ENCODE data around the gene CREBBP. TPM values are rescaled to one million over a fixed set of nuclear protein-coding genes. Genes with fewer than 3 reads are reported as not detected.

Gene CREBBP
- total RNA-seq, 1 donor from 2014 or later, result 84.7 TPM

- no peaks in the 10 kb centered on the region for H3K9me3 Mint-ChIP-seq
- H3K4me1 Mint-ChIP-seq, result peaks cover 8% of the 10 kb centered on the region
- no peak for DNase-seq (ENCODE audit: low read depth, low spot score)
- H3K4me3 Mint-ChIP-seq, result no peak overlapping the region
- H3K27me3 Mint-ChIP-seq (ENCODE audit: low read depth), result no peaks in the 10 kb centered on the region
- no peak for TF ChIP-seq CTCF (conservative IDR thresholded peaks at IDR 0.05)
- H3K36me3 Mint-ChIP-seq (ENCODE audit: low read depth), result peaks cover 6% of the 10 kb centered on the region
- H3K27ac Mint-ChIP-seq (ENCODE audit: unreplicated experiment), result no peak overlapping the region
Measured at GRCh38 chr16:3759736-3760135, 120.8 kb downstream of the CREBBP start.

- no peak for TF ChIP-seq CTCF (conservative IDR thresholded peaks at IDR 0.05)
- Mint-ChIP-seq H3K4me1 (peaks cover 5% of the 10 kb centered on the region), H3K36me3 (ENCODE audit: low read depth) (peaks cover 11% of the 10 kb centered on the region), H3K27ac (ENCODE audit: unreplicated experiment) (no peak overlapping the region), H3K4me3 (no peak overlapping the region), H3K27me3 (ENCODE audit: low read depth) (no peaks in the 10 kb centered on the region), H3K9me3 (no peaks in the 10 kb centered on the region)
- no peak for DNase-seq (ENCODE audit: low read depth, low spot score)
Measured at GRCh38 chr16:3756113-3756512, 124.4 kb downstream of the CREBBP start.

GRCh38 chr16:3755249-3755648 lies 125.3 kb downstream of the CREBBP start:
- Mint-ChIP-seq H3K27ac (ENCODE audit: unreplicated experiment) (no peak overlapping the region), H3K4me3 (no peak overlapping the region)

GRCh38 chr16:3754772-3755171 lies 125.7 kb downstream of the CREBBP start:
- peaks cover 17% of the 10 kb centered on the region for H3K36me3 Mint-ChIP-seq (ENCODE audit: low read depth)
- H3K9me3 Mint-ChIP-seq, result no peaks in the 10 kb centered on the region
- no peak for TF ChIP-seq CTCF (conservative IDR thresholded peaks at IDR 0.05)
- H3K4me1 Mint-ChIP-seq, result peaks cover 5% of the 10 kb centered on the region
- no peak overlapping the region for H3K27ac Mint-ChIP-seq (ENCODE audit: unreplicated experiment)
- H3K4me3 Mint-ChIP-seq, result no peak overlapping the region
- no peak for DNase-seq (ENCODE audit: low read depth, low spot score)
- H3K27me3 Mint-ChIP-seq (ENCODE audit: low read depth), result no peaks in the 10 kb centered on the region

More at GRCh38 chr16:3755249-3755648, 125.3 kb downstream of the CREBBP start:
- Mint-ChIP-seq H3K36me3 (ENCODE audit: low read depth) (peaks cover 14% of the 10 kb centered on the region), H3K4me1 (peaks cover 5% of the 10 kb centered on the region), H3K27me3 (ENCODE audit: low read depth) (no peaks in the 10 kb centered on the region), H3K9me3 (no peaks in the 10 kb centered on the region)
- no peak for TF ChIP-seq CTCF (conservative IDR thresholded peaks at IDR 0.05)
- no peak for DNase-seq (ENCODE audit: low read depth, low spot score)

- DNase-seq (ENCODE audit: low read depth, low spot score), result no peak
- TF ChIP-seq CTCF (conservative IDR thresholded peaks at IDR 0.05), result no peak
- Mint-ChIP-seq H3K36me3 (ENCODE audit: low read depth) (peaks cover 17% of the 10 kb centered on the region), H3K27me3 (ENCODE audit: low read depth) (no peaks in the 10 kb centered on the region), H3K27ac (ENCODE audit: unreplicated experiment) (peak overlapping the region; percentile 22), H3K4me1 (peaks cover 5% of the 10 kb centered on the region), H3K4me3 (no peak overlapping the region), H3K9me3 (no peaks in the 10 kb centered on the region)
Measured at GRCh38 chr16:3754081-3754703, 126.3 kb downstream of the CREBBP start.

Data from neural crest cell (in vitro differentiated cells).